ENCODE measurements around the gene FRMD4B.

The FRMD4B gene

DNA sequence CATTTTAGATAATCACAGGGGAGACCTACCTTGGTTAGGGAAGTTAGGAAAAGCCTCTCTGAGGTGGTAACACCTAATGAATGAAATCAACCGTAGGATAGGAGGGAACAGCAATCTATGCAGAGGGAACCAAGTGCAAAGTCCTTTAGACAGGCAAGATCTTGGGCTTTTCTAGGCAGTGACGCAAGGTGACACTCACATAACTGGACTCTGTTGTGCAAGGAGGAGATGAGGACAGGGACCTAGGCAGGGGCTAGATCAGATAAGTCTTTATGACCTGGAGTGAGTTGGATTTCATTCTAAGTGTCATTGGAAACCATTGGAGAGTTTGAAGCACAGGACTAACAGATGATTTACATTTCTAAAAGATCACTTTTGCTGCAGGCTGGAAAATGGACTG is 258.9 kb downstream of the FRMD4B start:
- DNase-seq (ENCODE audit: low spot score), result no peak

DNA sequence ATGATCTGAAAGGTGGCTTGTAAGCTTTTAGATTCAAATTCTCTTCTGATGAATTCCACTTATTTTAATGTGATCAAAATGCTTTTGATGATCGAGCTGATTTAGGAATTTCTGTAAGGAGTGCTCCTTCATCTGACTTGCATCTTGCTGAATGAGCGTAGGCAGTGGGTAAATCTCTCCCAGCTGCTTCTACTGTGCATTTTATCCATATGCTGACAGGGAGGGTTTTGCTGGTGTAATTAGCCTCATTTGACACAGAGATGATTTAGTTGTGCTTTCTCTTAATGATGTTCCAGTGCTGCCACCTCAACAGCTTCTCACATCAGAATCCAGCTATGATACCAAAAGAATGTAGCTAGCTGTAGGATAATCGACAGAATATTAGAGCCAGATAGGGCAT is 259.7 kb downstream of the FRMD4B start:
- DNase-seq (ENCODE audit: low spot score), result no peak

GRCh38 chr3:69122403-69122802 is 263.5 kb downstream of the FRMD4B start, which contains the start of gene LMOD3:
Gene LMOD3 (minus strand): TSS chr3:69122595. CDS start chr3:69122386, 209 bp downstream.
- DNase-seq (ENCODE audit: low spot score), result no peak

DNA sequence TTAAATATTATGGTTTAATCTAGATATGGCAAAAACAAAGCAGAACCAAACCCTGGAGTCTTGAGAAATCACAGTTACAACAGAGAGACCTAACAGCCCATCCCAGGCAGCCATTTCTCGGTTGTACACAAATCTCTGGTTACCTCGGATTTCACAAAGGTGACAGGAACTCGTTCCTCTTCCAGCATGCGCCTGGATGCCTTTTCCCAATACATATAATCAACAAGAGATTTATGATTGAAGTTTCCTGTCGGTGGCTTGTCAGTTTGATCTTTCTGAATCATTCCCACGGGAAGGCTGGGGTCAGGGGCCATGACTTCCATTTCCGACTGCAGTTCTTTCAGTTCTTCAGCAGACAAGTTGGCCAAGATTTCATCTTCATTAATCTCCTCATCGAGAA is 263.9 kb downstream of the FRMD4B start:
- no peak for DNase-seq (ENCODE audit: low spot score)

- no peak for DNase-seq (ENCODE audit: low spot score)
Measured at GRCh38 chr3:69121513-69121912, 264.4 kb downstream of the FRMD4B start.

DNA sequence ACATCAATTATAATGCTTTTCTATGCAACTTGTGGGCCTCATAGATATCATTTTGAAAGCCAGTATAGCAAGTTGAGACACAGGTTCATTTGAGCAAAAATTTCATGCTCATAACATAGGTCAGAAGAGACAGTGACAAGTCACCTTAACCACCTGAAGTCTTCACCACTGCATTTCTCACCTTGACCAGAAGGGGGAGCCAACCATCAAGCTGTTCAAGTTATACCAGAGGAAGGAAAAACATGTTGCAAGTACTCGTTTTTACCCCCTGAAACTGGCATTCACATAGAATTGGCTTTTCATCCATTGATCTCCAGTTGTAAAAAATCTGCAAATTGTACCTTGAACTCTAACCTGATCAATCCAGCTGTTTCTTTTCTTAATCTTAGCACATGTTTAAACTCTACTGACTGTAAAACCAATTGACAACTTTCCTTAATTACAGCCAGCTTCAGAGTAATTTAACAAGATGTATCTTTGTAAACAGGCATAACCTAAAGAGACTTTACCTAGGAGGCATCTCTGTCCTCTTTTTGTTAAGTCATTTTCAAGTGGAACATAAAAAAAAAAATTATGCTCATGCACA is 264.9 kb downstream of the FRMD4B start:
- DNase-seq (ENCODE audit: low spot score), result peak; percentile 84
